HG03159 (cell line): ENCODE results near the gene EFCAB5.
"Not testable (repeated sequence)": the region's sequence is repeated elsewhere in the genome, so short reads cannot be mapped to it uniquely, and the experiment has no call there.

Experiments used
- ATAC-seq: cut with Tn5 transposase; IDR thresholded peaks from one replicate; pipeline ENCODE4 v1.9.1; 2021; ENCODE audit warnings: mild to moderate bottlenecking, moderate library complexity; ENCODE audit not compliant: unreplicated experiment

Gene EFCAB5

GRCh38 chr17:29941334-29941733 is at the start of gene EFCAB5:
Gene EFCAB5 (plus strand): TSS chr17:29941634. CDS start chr17:29941797, 163 bp downstream.
- ATAC-seq = no peak

DNA sequence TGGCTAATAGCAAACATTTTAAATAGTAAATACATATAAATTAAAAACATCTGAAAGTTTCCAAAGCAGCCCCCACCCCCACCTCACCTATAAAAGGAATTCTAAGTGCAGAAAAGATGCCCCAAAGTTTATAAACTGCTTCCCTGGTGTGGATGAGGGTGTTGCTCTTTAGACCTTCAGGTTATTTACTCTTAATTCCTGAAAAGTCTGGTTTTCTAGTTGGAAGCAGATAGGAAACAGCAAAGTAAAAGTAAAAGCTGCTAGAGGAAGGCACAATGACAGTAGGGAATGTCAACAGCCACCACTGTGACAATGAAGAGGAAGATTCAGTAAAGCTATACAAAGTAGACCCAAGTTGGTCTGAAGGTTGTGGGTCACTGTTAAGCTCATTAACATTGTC is 49.2 kb upstream of the EFCAB5 start:
- no peak for ATAC-seq

DNA sequence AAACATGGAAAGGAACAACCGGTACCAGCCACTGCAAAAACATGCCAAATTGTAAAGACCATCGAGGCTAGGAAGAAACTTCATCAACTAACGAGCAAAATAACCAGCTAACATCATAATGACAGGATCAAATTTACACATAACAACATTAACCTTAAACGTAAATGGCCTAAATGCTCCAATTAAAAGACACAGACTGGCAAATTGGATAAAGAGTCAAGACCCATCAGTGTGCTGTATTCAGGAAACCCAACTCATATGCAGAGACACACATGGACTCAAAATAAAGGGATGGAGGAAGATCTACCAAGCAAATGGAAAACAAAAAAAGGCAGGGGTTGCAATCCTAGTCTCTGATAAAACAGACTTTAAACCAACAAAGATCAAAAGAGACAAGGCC is 44.3 kb upstream of the EFCAB5 start:
- ATAC-seq = not testable (repeated sequence)

GRCh38 chr17:29903471-29903870 is 38.0 kb upstream of the EFCAB5 start:
- no peak for ATAC-seq

DNA sequence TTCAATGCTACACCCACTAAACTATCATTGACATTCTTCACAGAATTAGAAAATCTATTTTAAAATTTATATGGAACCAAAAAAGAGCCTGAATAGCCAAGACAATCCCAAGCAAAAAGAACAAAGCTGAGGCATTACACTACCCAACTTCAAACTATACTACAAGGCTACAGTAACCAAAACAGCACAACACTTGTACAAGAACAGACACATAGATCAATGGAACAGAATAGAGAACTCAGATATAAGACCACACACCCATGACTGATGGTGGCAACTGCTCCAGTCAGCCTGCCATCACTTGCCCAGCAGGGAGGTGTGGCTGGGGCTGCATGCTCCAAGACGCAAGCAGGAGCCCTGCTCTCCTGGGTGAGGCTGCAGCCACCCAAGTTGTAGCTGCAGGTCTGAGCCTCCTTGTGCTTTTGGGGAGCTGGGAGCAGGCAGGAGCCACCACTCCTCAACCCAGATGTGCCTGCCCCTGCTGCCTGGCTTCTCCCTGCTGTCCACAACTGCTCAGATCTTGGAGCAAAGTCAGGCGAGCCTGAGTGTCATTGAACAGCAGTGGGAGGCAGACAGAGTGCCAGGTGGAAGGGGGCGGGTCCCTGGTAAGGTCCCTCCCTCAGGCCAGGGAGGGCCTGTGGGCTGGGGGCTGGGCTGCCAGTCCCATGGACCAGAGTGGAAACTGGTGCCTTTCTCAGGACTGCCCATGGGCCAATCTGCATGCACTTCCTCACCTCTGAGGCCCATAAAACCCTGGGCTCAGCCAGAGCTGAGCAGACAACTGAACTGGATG is 36.2 kb upstream of the EFCAB5 start:
- ATAC-seq = no peak

DNA sequence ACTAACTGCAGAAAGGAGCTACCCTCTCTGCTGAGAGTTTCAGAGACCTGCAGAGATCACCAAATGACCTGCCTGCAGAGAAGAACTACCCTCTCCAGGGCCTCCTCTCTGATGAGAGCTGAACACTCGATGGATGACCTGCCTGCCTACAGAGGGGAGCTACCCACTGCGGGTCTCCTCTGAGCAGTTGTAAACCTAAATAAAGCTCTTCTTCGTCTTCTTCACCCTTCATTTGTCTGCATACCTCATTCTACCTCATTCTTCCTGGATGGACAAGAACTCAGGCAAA is 35.6 kb upstream of the EFCAB5 start:
- no peak for ATAC-seq

- no peak for ATAC-seq
Observed at GRCh38 chr17:29906969-29907368, 34.5 kb upstream of the EFCAB5 start.

DNA sequence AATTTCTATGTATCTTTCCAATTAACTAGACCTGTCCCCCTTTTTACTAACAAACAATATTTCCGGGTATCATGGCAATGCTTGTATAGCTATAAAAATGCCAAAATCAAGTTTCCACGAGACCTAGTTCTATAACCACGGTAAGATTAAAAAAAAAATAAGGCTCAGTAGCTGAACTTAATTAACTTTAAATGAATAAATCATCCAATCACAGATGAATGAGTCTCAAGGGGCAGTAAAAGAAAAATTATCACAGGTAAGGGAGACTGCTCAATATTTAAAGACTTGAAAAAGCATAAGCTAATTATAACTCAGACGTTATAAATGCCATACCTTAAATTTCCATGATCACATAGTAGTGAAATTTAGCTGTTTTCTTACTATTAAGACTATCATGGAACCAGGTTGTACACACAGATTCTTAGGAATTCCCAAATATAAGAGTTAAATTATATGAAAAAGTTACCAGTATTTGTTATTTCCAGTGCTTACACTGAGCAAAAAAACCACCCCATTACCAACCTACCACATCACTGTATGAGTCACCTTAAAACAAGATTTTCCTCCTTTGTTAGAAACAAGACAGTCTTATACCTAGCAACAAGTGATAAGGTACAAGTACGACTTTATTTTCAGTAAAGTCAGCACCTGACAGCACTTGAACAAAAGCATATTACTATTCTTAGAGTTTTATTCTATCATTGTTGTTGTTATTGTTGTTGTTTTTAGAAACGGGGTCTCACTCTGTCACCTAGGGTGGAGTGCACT is 32.0 kb upstream of the EFCAB5 start:
- no peak for ATAC-seq

DNA sequence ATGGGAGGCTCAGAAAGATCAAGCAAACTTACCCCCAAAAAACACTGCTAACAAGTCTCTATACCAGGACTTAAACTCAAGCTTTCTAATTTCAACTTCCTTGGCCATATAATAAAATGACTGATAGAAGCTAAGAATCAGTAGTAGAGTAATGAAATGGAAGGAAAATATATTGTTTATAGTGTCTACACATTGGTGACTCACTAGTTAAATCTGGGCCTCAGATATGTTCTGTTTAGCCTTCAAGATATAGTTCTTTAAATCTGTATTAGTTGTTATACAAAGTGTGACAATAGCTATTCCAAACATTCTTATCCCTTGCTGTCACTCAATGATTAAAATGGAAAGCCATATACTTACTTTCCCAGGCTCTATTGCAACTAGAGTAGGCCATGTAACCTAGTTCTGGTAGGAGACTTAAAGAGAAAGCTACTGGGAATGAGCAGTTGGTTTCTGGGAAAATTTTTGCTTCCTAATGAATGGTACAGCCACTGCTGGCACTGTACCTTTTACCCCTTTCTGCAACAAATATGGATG is 29.7 kb upstream of the EFCAB5 start:
- no peak for ATAC-seq

GRCh38 chr17:29914819-29915537 is 26.5 kb upstream of the EFCAB5 start:
- no peak for ATAC-seq

GRCh38 chr17:29918016-29918415 is 23.4 kb upstream of the EFCAB5 start:
- ATAC-seq = no peak

DNA sequence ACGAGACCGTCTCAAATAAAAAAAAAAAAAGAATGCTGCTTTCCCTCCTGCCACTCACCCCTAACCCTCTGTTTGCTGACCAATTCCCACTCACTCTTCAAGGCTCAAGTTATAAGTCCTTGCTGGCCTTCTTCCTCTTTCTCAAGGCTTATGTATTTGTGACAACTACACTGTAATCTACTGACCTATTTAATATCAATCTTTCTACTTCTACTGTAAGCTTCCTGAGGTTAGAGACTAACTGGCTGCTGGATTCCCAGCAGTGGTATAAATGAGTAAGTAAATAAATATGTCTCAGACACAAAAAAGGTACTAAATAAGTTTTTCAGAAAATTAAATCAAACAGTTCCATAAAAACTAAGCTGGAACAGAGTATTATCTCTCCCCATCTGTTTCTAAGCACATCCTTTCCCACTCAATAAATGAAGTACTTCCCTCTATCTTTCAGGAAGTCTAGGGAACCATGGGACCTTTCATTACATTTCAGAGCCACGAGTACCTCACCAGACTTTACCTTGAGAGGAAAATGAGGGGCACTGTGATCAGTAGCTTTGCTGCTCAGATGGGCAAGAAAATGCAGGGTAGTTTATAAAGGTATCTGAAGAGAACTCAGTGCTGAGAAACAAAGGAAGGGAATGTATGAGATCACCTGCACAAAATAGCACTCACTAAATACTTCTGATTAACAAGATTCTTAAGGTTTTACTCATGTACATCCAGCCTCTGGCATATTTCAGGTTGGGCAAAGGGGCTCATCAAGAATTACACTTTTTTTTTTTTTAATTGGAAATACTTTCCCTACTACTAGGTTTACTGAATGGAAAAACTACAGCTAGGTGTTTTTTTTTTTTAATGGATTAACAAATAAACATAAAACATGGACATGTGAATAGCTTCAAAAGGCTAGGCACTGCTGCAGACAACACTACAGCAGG is 22.2 kb upstream of the EFCAB5 start:
- no peak for ATAC-seq

DNA sequence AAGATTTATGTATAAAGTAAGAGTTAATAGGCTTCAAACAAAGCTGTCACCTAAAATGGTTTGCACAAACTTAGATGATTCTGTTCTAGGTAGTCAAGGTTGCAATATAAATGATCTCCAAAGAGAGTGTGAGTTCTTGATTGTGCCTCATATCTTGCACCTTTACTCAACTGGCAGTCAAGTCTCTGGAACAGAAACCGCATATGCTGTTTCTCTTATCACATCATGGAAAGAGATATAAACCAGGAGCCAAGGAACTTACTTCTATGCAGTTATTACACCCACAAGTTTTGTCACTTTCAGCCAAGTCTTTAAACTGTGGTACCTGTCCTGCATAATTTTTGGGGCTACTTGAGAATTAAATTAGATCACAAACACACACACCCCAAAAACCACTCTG is 16.6 kb upstream of the EFCAB5 start:
- no peak for ATAC-seq

DNA sequence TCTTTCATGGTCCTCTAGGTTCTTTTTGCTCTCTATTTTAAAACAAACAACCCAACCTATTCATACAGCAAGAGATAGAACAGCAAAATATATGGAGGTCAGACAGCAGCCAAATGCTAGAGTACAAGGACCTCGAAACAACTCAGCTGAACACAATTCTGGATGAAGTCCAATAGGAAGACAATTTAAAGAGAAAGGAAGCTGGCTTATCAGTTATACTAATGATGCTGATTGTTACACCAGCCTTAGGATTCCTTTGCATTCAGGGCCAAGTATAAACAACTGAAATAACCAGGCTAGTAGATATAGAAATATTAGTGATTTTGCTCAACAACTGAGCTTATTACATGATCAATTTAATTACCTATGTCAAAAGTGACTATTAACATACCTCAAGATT is 13.9 kb upstream of the EFCAB5 start:
- ATAC-seq = no peak

- ATAC-seq = no peak
Observed at GRCh38 chr17:29929006-29929532, 12.4 kb upstream of the EFCAB5 start.

- peak; percentile 47 for ATAC-seq
Observed at GRCh38 chr17:29929533-29930408, 11.7 kb upstream of the EFCAB5 start, which contains the start of gene SSH2. Gene SSH2 (minus strand): TSS chr17:29930228. CDS start chr17:29930000, 228 bp downstream.

DNA sequence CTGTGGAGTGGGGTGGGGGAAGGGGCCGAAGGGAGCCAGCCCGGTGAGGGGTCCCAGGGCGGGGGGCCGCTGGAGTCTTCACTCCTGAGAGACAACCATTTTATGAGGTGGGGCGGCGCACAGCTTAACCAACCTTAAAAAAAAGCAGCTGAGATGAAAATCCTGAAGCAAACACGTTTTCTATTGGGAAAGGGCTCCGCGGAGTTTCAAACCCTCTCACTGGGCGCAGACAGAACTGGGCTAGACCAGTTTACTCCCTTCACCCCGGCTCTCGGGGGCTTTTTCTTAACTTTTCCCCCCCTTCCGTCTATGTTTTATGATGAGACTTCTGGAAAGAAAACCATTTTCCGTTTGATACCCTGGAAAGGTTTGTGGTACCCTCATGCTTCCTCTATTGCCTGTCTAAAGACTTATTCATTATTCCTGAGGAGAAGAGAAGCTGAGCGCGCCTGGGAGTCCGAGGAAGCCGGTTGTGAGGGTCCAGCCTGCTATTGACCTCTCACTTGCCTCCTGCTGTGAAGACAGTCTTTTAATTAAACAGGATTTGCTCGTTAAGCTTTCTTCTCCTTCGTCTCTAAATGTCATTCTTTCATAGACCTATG is 10.9 kb upstream of the EFCAB5 start:
- no peak for ATAC-seq

GRCh38 chr17:29931231-29931932 is 10.1 kb upstream of the EFCAB5 start:
- ATAC-seq = peak; percentile 66
